ENCODE results near the gene LHX8. TPM values are rescaled to one million over a fixed set of nuclear protein-coding genes. Genes with fewer than 3 reads are reported as not detected.
A peak's percentile ranks its signal among the peaks of the same experiment; 100 is the strongest.
"Not testable (repeated sequence)": the region's sequence is repeated elsewhere in the genome, so short reads cannot be mapped to it uniquely, and the experiment has no call there.

Gene LHX8
- not detected in 2 replicates for total RNA-seq (2014; rRNA removed; shearing (Covaris generic))

GRCh38 chr1:75133750-75134646 lies at the start of gene LHX8:
LHX8 (plus strand) TSS chr1:75134388; CDS start chr1:75136615, 2,227 bp downstream.
- DNase-seq (ENCODE audit: low spot score), result no peak

GRCh38 chr1:75085931-75086330 lies 48.3 kb upstream of the LHX8 start:
- DNase-seq (ENCODE audit: low spot score), result no peak

GRCh38 chr1:75087278-75087677 lies 46.9 kb upstream of the LHX8 start:
- DNase-seq (ENCODE audit: low spot score), result no peak

GRCh38 chr1:75092141-75092540 lies 42.0 kb upstream of the LHX8 start:
- DNase-seq (ENCODE audit: low spot score), result no peak

GRCh38 chr1:75097654-75098053 lies 36.5 kb upstream of the LHX8 start:
- peak; percentile 33 for DNase-seq (ENCODE audit: low spot score)

- DNase-seq (ENCODE audit: low spot score), result no peak
These were observed 34.6 kb upstream of the LHX8 start for GRCh38 chr1:75099581-75099980.

- DNase-seq (ENCODE audit: low spot score), result no peak
These were observed 33.6 kb upstream of the LHX8 start for GRCh38 chr1:75100481-75101092.

- not testable (repeated sequence) for DNase-seq (ENCODE audit: low spot score)
These were observed 21.7 kb upstream of the LHX8 start for GRCh38 chr1:75112362-75112951.

- DNase-seq (ENCODE audit: low spot score), result no peak
These were observed 18.5 kb upstream of the LHX8 start for GRCh38 chr1:75115654-75116053.

GRCh38 chr1:75123756-75124155 lies 10.4 kb upstream of the LHX8 start:
- DNase-seq (ENCODE audit: low spot score), result no peak

GRCh38 chr1:75124510-75124909 lies 9.7 kb upstream of the LHX8 start:
- no peak for DNase-seq (ENCODE audit: low spot score)

- no peak for DNase-seq (ENCODE audit: low spot score)
These were observed 8.9 kb upstream of the LHX8 start for GRCh38 chr1:75125161-75125726.

- no peak for DNase-seq (ENCODE audit: low spot score)
These were observed 7.5 kb upstream of the LHX8 start for GRCh38 chr1:75126611-75127101.

GRCh38 chr1:75127916-75128717 lies 6.1 kb upstream of the LHX8 start:
- DNase-seq (ENCODE audit: low spot score), result no peak

GRCh38 chr1:75129660-75129982 lies 4.6 kb upstream of the LHX8 start:
- no peak for DNase-seq (ENCODE audit: low spot score)

- no peak for DNase-seq (ENCODE audit: low spot score)
These were observed 4.0 kb upstream of the LHX8 start for GRCh38 chr1:75129983-75130789.

GRCh38 chr1:75130865-75131564 lies 3.2 kb upstream of the LHX8 start:
- no peak for DNase-seq (ENCODE audit: low spot score)

GRCh38 chr1:75131565-75132241 lies 2.5 kb upstream of the LHX8 start:
- DNase-seq (ENCODE audit: low spot score), result no peak

- DNase-seq (ENCODE audit: low spot score), result no peak
These were observed 1.9 kb upstream of the LHX8 start for GRCh38 chr1:75132242-75132811.

Measured in A172 (cell line).